Activated naive CD8-positive, alpha-beta T cell (primary cell): Measurements from ENCODE around the gene SELENOO.

Experiments used
- H3K27ac Mint-ChIP-seq: one replicate; pipeline ENCODE4 v1.8.0; 2021; ENCODE audit warnings: mixed read lengths
- H3K27me3 Mint-ChIP-seq: one replicate; pipeline ENCODE4 v1.8.0; 2021; ENCODE audit warnings: mixed read lengths
- H3K36me3 Mint-ChIP-seq: one replicate; pipeline ENCODE4 v1.8.0; 2021; ENCODE audit warnings: mixed read lengths
- H3K4me1 Mint-ChIP-seq: one replicate; pipeline ENCODE4 v1.8.0; 2021; ENCODE audit warnings: low read depth, mixed read lengths
- H3K4me3 Mint-ChIP-seq: one replicate; pipeline ENCODE4 v1.8.0; 2021; ENCODE audit warnings: mild to moderate bottlenecking, mixed read lengths
- H3K9me3 Mint-ChIP-seq: one replicate; pipeline ENCODE4 v1.8.0; 2021; ENCODE audit warnings: low read depth, mixed read lengths

SELENOO gene

GRCh38 chr22:50224071-50224470, 23.3 kb downstream of the SELENOO start:
- no peaks in the 10 kb centered on the region for H3K9me3 Mint-ChIP-seq
- no peak overlapping the region for H3K4me3 Mint-ChIP-seq
- no peaks in the 10 kb centered on the region for H3K27me3 Mint-ChIP-seq
- no peak overlapping the region for H3K27ac Mint-ChIP-seq
- no peaks in the 10 kb centered on the region for H3K4me1 Mint-ChIP-seq
- H3K36me3 Mint-ChIP-seq: peaks cover 2% of the 10 kb centered on the region

GRCh38 chr22:50225200-50225969, 24.6 kb downstream of the SELENOO start:
- Mint-ChIP-seq H3K4me1 (peaks cover 1% of the 10 kb centered on the region), H3K4me3 (no peak overlapping the region), H3K36me3 (peaks cover 2% of the 10 kb centered on the region), H3K27ac (no peak overlapping the region), H3K9me3 (no peaks in the 10 kb centered on the region), H3K27me3 (no peaks in the 10 kb centered on the region)

- H3K27ac Mint-ChIP-seq: no peak overlapping the region
- H3K4me3 Mint-ChIP-seq: no peak overlapping the region
- peaks cover 2% of the 10 kb centered on the region for H3K36me3 Mint-ChIP-seq
- H3K27me3 Mint-ChIP-seq: no peaks in the 10 kb centered on the region
- H3K9me3 Mint-ChIP-seq: no peaks in the 10 kb centered on the region
- peaks cover 1% of the 10 kb centered on the region for H3K4me1 Mint-ChIP-seq
Measured at GRCh38 chr22:50226063-50226874, 25.5 kb downstream of the SELENOO start.

GRCh38 chr22:50226875-50227165, 26.0 kb downstream of the SELENOO start:
- Mint-ChIP-seq H3K4me3 (no peak overlapping the region), H3K27ac (no peak overlapping the region), H3K36me3 (peaks cover 2% of the 10 kb centered on the region), H3K27me3 (no peaks in the 10 kb centered on the region), H3K9me3 (no peaks in the 10 kb centered on the region), H3K4me1 (peaks cover 1% of the 10 kb centered on the region)

DNA sequence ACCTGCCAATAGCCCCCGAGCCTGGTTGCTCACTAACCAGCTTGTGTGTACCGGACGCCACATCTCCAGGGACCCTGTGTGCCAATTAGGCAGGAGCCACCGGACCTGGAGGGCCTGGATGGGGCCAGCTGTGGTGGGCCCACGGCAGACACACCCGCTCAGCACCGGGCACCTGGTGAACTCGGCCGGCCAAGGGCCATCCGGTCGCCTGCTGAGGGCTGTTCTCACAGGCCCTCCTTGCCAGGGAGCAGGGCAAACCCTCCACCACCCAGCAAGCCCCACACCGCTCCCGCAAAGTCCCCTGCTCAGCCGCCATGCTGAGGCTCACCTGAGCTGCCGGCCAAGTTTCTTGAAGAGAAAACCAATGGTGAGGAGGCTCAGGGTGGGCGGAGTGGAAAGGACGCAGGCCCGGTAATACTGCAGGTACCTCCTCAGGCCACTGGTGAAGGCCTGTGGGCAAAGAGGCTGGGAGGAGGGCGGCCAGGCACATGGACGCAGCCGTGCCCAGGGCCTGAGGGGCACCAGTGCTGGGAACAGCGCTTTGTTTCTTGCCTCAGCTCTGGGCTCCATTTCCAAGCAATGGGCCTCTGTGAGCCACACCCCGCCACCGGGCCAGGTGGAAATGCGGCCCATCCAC, 26.9 kb downstream of the SELENOO start:
- H3K36me3 Mint-ChIP-seq: peaks cover 2% of the 10 kb centered on the region
- H3K27ac Mint-ChIP-seq: no peak overlapping the region
- H3K9me3 Mint-ChIP-seq: no peaks in the 10 kb centered on the region
- H3K4me1 Mint-ChIP-seq: peaks cover 1% of the 10 kb centered on the region
- H3K4me3 Mint-ChIP-seq: no peak overlapping the region
- no peaks in the 10 kb centered on the region for H3K27me3 Mint-ChIP-seq

DNA sequence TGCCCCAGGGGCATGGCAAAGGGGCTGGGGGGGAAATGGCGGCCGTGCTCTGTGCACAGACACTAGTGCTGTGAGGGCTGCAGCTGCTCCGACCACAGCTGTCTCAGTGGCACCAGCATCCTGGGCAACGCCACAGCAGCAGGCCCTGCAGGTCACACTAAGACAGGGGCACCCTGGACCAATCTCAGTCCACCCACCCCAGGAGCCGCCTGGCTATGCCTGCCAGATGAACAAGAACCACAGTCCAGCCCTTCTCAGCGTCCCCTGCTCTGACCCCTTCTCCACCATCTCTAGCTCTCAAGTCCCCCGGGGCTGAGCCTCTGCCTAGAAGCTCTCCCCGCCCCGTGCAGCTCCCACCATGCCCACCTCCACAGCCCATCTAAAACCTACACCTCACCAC, 27.6 kb downstream of the SELENOO start:
- H3K4me1 Mint-ChIP-seq: peaks cover 3% of the 10 kb centered on the region
- no peaks in the 10 kb centered on the region for H3K36me3 Mint-ChIP-seq
- H3K27me3 Mint-ChIP-seq: no peaks in the 10 kb centered on the region
- no peaks in the 10 kb centered on the region for H3K9me3 Mint-ChIP-seq
- no peak overlapping the region for H3K27ac Mint-ChIP-seq
- no peak overlapping the region for H3K4me3 Mint-ChIP-seq

DNA sequence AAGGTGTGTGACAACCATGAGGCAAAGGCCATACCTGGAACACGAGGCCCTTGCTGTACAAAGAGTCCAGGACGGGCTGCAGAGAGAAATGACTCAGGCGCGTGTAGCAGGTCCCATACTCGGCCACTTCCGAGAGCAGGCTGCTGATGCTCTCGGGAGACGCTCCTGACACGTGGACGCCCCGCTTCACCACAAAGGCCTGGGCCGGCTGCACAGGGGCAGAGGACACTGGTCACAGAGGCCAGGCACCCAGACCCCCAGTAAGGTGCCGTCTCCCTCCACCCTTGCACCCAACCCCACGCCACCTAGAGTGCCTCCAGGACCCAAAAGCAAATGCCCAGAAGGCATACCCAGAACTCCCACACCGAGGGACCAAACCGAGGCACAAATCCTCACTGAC, 28.6 kb downstream of the SELENOO start:
- peaks cover 3% of the 10 kb centered on the region for H3K4me1 Mint-ChIP-seq
- no peaks in the 10 kb centered on the region for H3K36me3 Mint-ChIP-seq
- H3K9me3 Mint-ChIP-seq: no peaks in the 10 kb centered on the region
- H3K4me3 Mint-ChIP-seq: no peak overlapping the region
- no peaks in the 10 kb centered on the region for H3K27me3 Mint-ChIP-seq
- no peak overlapping the region for H3K27ac Mint-ChIP-seq

DNA sequence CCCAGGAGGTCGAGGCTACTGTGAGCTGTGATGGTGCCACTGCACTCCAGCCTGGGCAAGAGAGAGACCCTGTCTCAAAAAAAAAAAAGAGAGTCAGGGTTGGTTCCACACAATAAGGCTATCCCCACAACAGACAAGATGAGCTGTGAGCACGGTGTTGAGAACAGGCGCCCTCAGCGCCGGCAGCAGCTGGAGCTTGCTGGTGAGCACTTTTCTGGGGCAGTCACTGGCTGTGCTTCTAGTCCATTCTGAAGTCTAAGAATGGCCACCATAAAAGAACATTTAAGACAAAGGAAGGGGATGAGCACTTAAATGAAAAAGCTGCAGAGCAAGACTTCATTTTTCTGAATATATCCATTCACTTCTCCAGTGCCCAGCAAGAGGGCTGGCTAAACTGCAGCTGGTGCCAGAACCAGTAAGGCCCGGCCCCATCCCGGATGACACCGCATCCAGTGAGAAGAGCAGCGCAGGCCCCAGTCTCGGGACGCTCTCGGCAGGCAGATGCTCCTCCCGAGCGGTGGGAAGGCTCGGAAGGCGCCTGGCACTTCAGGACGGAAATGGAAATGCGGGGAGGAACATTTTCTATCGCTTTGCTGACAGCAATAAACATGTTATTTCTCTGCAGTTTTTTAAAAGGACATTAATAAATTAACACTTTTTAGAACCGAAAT, 31.8 kb downstream of the SELENOO start:
- Mint-ChIP-seq H3K4me3 (no peak overlapping the region), H3K4me1 (peaks cover 9% of the 10 kb centered on the region), H3K36me3 (peaks cover 2% of the 10 kb centered on the region), H3K27me3 (no peaks in the 10 kb centered on the region), H3K9me3 (no peaks in the 10 kb centered on the region), H3K27ac (no peak overlapping the region)

DNA sequence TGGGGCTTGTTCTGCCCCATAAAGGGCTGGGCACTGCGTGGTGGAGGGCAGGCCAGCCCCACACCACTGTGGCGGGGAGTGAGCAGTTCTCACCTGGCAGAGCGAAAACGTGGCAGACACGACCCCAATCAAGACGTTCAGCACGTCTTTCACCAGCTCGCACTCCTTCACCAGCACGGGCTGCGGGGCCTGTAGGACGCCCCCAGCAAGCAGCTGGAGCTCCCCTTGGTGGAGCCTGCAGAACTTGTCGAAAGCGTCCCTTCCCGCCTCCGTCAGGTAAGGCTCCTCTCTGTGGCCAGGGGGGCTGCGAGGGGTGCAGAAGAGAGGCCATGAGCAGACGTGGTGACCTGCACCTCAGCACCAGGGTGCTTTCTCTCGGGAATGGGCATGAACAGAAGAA, 32.4 kb downstream of the SELENOO start:
- peaks cover 2% of the 10 kb centered on the region for H3K36me3 Mint-ChIP-seq
- H3K4me3 Mint-ChIP-seq: no peak overlapping the region
- peaks cover 12% of the 10 kb centered on the region for H3K4me1 Mint-ChIP-seq
- no peaks in the 10 kb centered on the region for H3K9me3 Mint-ChIP-seq
- no peaks in the 10 kb centered on the region for H3K27me3 Mint-ChIP-seq
- H3K27ac Mint-ChIP-seq: no peak overlapping the region

- Mint-ChIP-seq H3K4me3 (no peak overlapping the region), H3K4me1 (peaks cover 23% of the 10 kb centered on the region), H3K36me3 (peaks cover 4% of the 10 kb centered on the region), H3K9me3 (no peaks in the 10 kb centered on the region), H3K27ac (no peak overlapping the region), H3K27me3 (no peaks in the 10 kb centered on the region)
Measured at GRCh38 chr22:50236731-50237409, 36.1 kb downstream of the SELENOO start.

DNA sequence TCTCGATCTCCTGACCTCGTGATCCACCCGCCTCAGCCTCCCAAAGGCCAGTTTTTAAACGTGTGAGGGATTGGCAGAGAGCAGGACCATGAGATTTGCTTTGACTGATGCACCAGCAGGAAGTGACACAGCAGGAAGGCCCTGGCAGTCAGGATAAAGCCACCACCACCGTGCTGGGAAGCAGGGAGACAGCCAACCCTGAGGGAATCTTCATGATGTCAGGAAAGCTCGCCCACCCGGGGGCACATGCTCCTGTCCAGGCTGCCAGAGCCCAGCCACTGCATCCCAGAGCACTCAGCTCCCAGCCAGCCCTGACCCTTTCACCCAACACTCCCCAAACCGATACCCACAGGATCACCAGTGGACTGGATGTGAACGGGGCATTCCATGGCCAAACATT, 37.9 kb downstream of the SELENOO start:
- Mint-ChIP-seq H3K36me3 (peaks cover 4% of the 10 kb centered on the region), H3K4me3 (no peak overlapping the region), H3K27me3 (no peaks in the 10 kb centered on the region), H3K27ac (no peak overlapping the region), H3K4me1 (peaks cover 29% of the 10 kb centered on the region), H3K9me3 (no peaks in the 10 kb centered on the region)

GRCh38 chr22:50242406-50242949, 41.7 kb downstream of the SELENOO start:
- peaks cover 29% of the 10 kb centered on the region for H3K4me1 Mint-ChIP-seq
- no peaks in the 10 kb centered on the region for H3K9me3 Mint-ChIP-seq
- peaks cover 4% of the 10 kb centered on the region for H3K36me3 Mint-ChIP-seq

GRCh38 chr22:50243685-50244419, 43.0 kb downstream of the SELENOO start:
- H3K4me3 Mint-ChIP-seq: peak overlapping the region; percentile 100
- peaks cover 24% of the 10 kb centered on the region for H3K4me1 Mint-ChIP-seq
- peaks cover 4% of the 10 kb centered on the region for H3K36me3 Mint-ChIP-seq

More at GRCh38 chr22:50242406-50242949, 41.7 kb downstream of the SELENOO start:
- H3K27ac Mint-ChIP-seq: peak overlapping the region; percentile 55
- H3K27me3 Mint-ChIP-seq: no peaks in the 10 kb centered on the region
- H3K4me3 Mint-ChIP-seq: peak overlapping the region; percentile 100

More at GRCh38 chr22:50243685-50244419, 43.0 kb downstream of the SELENOO start:
- Mint-ChIP-seq H3K9me3 (no peaks in the 10 kb centered on the region), H3K27me3 (no peaks in the 10 kb centered on the region), H3K27ac (peak overlapping the region; percentile 100)
